Measurements from ENCODE around the gene ZC3H18.

ZC3H18 gene

DNA sequence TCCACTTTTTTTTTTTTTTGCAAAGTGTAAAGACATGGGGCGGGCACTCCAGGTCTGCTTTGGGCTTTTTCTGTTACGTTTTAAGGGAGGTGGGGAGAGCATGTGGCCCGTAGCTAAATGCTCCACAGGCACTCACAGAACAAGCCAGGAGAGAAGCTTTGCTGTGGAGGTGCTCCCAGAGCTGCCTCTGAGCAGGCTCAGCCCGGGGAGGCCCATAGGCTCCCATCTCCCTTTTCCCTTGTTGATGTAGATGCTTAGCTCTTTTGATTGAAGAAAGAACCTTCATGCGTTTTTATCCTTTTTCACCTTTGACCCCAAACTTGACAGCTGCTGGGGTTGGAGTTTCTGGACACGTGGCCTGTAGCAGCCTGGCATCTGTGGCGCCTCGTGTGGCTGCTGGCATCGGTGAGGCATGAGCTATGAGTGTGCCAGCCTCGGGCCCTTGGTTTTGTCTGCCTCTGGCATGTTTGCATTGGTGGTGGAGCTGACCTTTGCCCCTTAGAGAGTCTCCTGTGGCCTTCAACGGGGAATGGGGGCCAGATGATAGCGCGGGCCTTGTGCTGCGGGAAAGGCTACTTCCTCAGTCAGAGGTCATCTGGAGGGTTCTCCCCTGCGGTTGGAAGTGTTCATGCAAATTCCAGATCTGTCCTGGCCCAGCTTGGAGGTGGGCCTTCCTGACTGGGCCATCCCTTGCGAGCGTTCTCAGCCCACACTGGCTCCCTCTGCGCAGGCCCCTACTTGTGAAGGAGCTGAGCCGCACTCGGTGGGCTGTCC, 48.2 kb downstream of the ZC3H18 start:
- TF ChIP-seq CTCF (IDR thresholded peaks at IDR 0.05; ENCODE audit: insufficient read depth, low read length, missing control alignments): no peak
- CTCF ChIA-PET: interaction anchor here (0.9 to 1.5 kb wide), 3 partner anchors 8 to 119 kb away, joined by 3 to 6 read pairs (median 3); no protein-coding TSS in a partner anchor
- POLR2A ChIA-PET: no interaction called here
- DNase-seq (ENCODE audit: low read depth, low spot score): no peak
- no peak overlapping the region for H3K4me3 ChIP-seq (ENCODE audit: low read depth, low read length)

GRCh38 chr16:88618956-88619667, 48.9 kb downstream of the ZC3H18 start:
- DNase-seq (ENCODE audit: low read depth, low spot score): no peak
- TF ChIP-seq CTCF (IDR thresholded peaks at IDR 0.05; ENCODE audit: insufficient read depth, low read length, missing control alignments): no peak
- H3K4me3 ChIP-seq (ENCODE audit: low read depth, low read length): no peak overlapping the region
- ChIA-PET CTCF (interaction anchor here (1.3 to 1.6 kb wide), 3 partner anchors 9 to 119 kb away, joined by 3 to 6 read pairs (median 5); no protein-coding TSS in a partner anchor), POLR2A (interaction anchor here (0.6 kb wide), 2 partner anchors 104 to 1206 kb away, joined by 3 read pairs; no protein-coding TSS in a partner anchor)

DNA sequence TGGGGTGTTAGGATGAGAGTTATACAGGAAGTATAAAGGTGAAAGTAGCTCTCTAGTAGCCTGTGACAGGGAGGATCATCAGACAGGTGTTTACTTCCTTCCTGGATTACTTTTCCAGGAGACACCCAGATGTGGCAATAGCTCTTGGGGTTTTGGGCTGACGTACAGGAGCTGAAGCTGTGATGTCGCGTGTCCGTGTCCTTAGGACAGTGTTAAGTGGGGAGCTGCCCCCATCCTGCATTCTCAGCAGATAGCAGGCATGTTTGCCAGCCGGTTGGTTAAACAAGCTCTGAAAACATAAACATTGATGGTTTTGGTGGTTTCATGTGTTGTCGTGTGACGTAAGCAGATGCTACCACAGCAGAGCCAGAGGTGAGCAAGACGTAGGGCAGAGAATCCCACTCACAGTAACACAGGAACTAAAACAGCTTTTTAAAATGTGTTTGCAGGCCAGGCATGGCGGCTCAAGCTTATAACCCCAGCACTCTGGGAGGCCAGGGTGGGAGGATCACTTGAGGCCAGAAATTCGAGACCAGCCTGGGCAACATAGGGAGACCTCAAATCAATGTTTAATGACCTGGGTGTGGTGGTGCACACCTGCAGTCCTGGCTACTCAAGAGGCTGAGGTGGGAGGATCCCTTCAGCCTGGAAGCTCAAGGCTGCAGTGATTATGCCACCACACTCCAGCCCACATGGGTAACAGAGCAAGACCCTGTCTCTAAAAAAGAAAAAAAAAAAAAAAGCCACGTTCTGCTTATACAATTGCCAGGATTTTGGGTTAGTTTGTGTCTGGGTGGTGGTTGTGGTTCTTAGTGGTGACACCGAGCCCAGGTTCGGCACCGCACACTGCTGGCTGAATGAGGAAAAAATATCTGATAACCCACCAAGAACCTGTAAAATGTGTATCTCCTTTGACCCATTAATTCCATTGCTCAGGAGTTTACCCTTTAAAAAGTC, 49.9 kb downstream of the ZC3H18 start:
- TF ChIP-seq CTCF (IDR thresholded peaks at IDR 0.05; ENCODE audit: insufficient read depth, low read length, missing control alignments): no peak
- no peak overlapping the region for H3K4me3 ChIP-seq (ENCODE audit: low read depth, low read length)
- no peak for DNase-seq (ENCODE audit: low read depth, low spot score)
- CTCF ChIA-PET: interaction anchor here (1.1 to 1.6 kb wide), 3 partner anchors 9 to 13 kb away, joined by 3 to 6 read pairs (median 5); no protein-coding TSS in a partner anchor
- POLR2A ChIA-PET: no interaction called here

DNA sequence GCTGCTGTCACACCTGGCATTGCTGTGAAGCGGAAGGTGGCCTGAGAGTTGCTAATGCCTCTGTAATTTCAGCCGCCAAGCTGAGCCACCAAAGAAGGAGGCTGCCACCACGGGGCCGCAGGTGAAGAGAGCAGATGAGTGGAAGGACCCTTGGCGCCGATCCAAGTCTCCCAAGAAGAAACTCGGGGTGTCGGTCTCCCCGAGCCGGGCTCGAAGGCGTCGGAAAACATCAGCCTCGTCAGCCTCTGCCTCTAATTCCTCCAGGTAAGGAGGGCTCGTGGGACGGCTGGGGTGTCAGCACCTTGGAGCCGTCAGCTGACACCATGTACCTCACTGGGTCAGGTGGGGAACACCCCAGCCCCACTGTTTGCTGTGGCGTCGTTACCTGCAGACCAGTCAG, 51.9 kb downstream of the ZC3H18 start:
- CTCF ChIA-PET: no interaction called here
- no peak for DNase-seq (ENCODE audit: low read depth, low spot score)
- POLR2A ChIA-PET: no interaction called here
- TF ChIP-seq CTCF (IDR thresholded peaks at IDR 0.05; ENCODE audit: insufficient read depth, low read length, missing control alignments): no peak
- no peak overlapping the region for H3K4me3 ChIP-seq (ENCODE audit: low read depth, low read length)

- POLR2A ChIA-PET: no interaction called here
- CTCF ChIA-PET: no interaction called here
- H3K4me3 ChIP-seq (ENCODE audit: low read depth, low read length): no peak overlapping the region
- no peak for DNase-seq (ENCODE audit: low read depth, low spot score)
- no peak for TF ChIP-seq CTCF (IDR thresholded peaks at IDR 0.05; ENCODE audit: insufficient read depth, low read length, missing control alignments)
These were observed 52.7 kb downstream of the ZC3H18 start for GRCh38 chr16:88622866-88623265.

All from AG04449 (cell line).